H9 (cell line): ENCODE results near the gene ABCG4. TPM values are rescaled to one million over a fixed set of nuclear protein-coding genes. Genes with fewer than 3 reads are reported as not detected.
"Not testable (repeated sequence)": the region's sequence is repeated elsewhere in the genome, so short reads cannot be mapped to it uniquely, and the experiment has no call there.

Experiments used
- DNase-seq: peaks from one replicate; pipeline ENCODE4 v3.0.0-alpha.2; 2017
- H2AFZ ChIP-seq: one replicate; pipeline ENCODE4 v1.6.1; 2013; ENCODE audit warnings: mild to moderate bottlenecking, low read length, control low read depth, moderate library complexity
- H2AK5ac ChIP-seq: 2 replicates; pipeline ENCODE4 v1.6.1; 2013; ENCODE audit warnings: low read length, control low read depth, mixed read lengths; ENCODE audit not compliant: insufficient read length
- H2BK120ac ChIP-seq: one replicate; pipeline ENCODE4 v1.6.1; 2013; ENCODE audit warnings: low read depth, mild to moderate bottlenecking, low read length, control low read depth, inconsistent platforms; ENCODE audit not compliant: poor library complexity, severe bottlenecking
- H2BK12ac ChIP-seq: 2 replicates; pipeline ENCODE4 v1.6.1; 2013; ENCODE audit warnings: low read length, control low read depth, mixed read lengths, low read depth; ENCODE audit not compliant: insufficient read length
- H2BK15ac ChIP-seq: 2 replicates; pipeline ENCODE4 v1.6.1; 2013; ENCODE audit warnings: low read depth, low read length, control low read depth
- H2BK20ac ChIP-seq: one replicate; pipeline ENCODE4 v1.6.1; 2013; ENCODE audit warnings: low read depth, mild to moderate bottlenecking, low read length, control low read depth, inconsistent platforms; ENCODE audit not compliant: poor library complexity, severe bottlenecking
- H2BK5ac ChIP-seq: 2 replicates; pipeline ENCODE4 v1.6.1; 2013; ENCODE audit warnings: low read length, control low read depth, mixed read lengths; ENCODE audit not compliant: insufficient read length
- H3K14ac ChIP-seq: 2 replicates; pipeline ENCODE4 v1.6.1; 2013; ENCODE audit warnings: low read length, control low read depth; ENCODE audit not compliant: insufficient read depth
- H3K18ac ChIP-seq: 2 replicates; pipeline ENCODE4 v1.6.1; 2013; ENCODE audit warnings: low read depth, mild to moderate bottlenecking, mixed read lengths, low read length, control low read depth; ENCODE audit not compliant: insufficient read length
- H3K23ac ChIP-seq: 2 replicates; pipeline ENCODE4 v1.6.1; 2013; ENCODE audit warnings: low read length, control low read depth, mixed read lengths, low read depth; ENCODE audit not compliant: insufficient read length
- H3K23me2 ChIP-seq: 2 replicates; pipeline ENCODE4 v1.6.1; 2013; ENCODE audit warnings: low read depth, mild to moderate bottlenecking, mixed read lengths, low read length, control low read depth; ENCODE audit not compliant: insufficient read length, poor library complexity, severe bottlenecking
- H3K27ac ChIP-seq: 2 replicates; pipeline ENCODE4 v1.5.1; 2013; ENCODE audit warnings: low read length, control low read depth, mixed read lengths, low read depth; ENCODE audit not compliant: insufficient read length
- H3K27me3 ChIP-seq: 2 replicates; pipeline ENCODE4 v1.6.1; 2013; ENCODE audit warnings: low read length, control low read depth, inconsistent platforms; ENCODE audit not compliant: insufficient read depth
- H3K4ac ChIP-seq: 2 replicates; pipeline ENCODE4 v1.6.1; 2013; ENCODE audit warnings: low read depth, mild to moderate bottlenecking, control low read depth, inconsistent platforms, low read length, moderate library complexity
- H3K4me1 ChIP-seq: 2 replicates; pipeline ENCODE4 v1.6.1; 2013; ENCODE audit warnings: low read length, control low read depth, inconsistent platforms; ENCODE audit not compliant: insufficient read depth
- H3K4me2 ChIP-seq: 2 replicates; pipeline ENCODE4 v1.6.1; 2013; ENCODE audit warnings: low read length, control low read depth, mixed read lengths; ENCODE audit not compliant: insufficient read length, insufficient read depth
- H3K56ac ChIP-seq: 2 replicates; pipeline ENCODE4 v1.6.1; 2013; ENCODE audit warnings: low read depth, mild to moderate bottlenecking, mixed read lengths, low read length, control low read depth; ENCODE audit not compliant: insufficient read length
- H3K79me1 ChIP-seq: 2 replicates; pipeline ENCODE4 v1.6.1; 2013; ENCODE audit warnings: low read depth, mild to moderate bottlenecking, moderate library complexity, low read length, control low read depth, inconsistent platforms; ENCODE audit not compliant: insufficient read depth, poor library complexity, severe bottlenecking
- H3K79me2 ChIP-seq: 2 replicates; pipeline ENCODE4 v1.6.1; 2013; ENCODE audit warnings: low read length, control low read depth, inconsistent platforms; ENCODE audit not compliant: insufficient read depth
- H3K9ac ChIP-seq: 2 replicates; pipeline ENCODE4 v1.6.1; 2013; ENCODE audit warnings: low read length, control low read depth, mixed read lengths; ENCODE audit not compliant: insufficient read length; ENCODE audit errors: extremely low read depth
- H3K9me3 ChIP-seq: one replicate; pipeline ENCODE4 v1.6.1; 2013; ENCODE audit warnings: low read depth, low read length, inconsistent platforms; ENCODE audit not compliant: control insufficient read depth
- H3T11ph ChIP-seq: one replicate; pipeline ENCODE4 v1.6.1; 2013; ENCODE audit warnings: mild to moderate bottlenecking, low read length, control low read depth, inconsistent platforms
- H4K20me1 ChIP-seq: one replicate; pipeline ENCODE4 v1.6.1; 2013; ENCODE audit not compliant: control insufficient read depth, insufficient read length, insufficient read depth
- H4K5ac ChIP-seq: 2 replicates; pipeline ENCODE4 v1.6.1; 2013; ENCODE audit warnings: low read depth, mild to moderate bottlenecking, mixed read lengths, low read length, control low read depth; ENCODE audit not compliant: insufficient read length
- H4K8ac ChIP-seq: replicated peaks from 2 replicates; pipeline ENCODE4 v1.6.1; 2013; ENCODE audit warnings: low read length, control low read depth, mixed read lengths, low read depth; ENCODE audit not compliant: insufficient read length
- H4K91ac ChIP-seq: 2 replicates; pipeline ENCODE4 v1.6.1; 2013; ENCODE audit warnings: low read depth, mild to moderate bottlenecking, moderate library complexity, mixed read lengths, low read length, control low read depth; ENCODE audit not compliant: insufficient read length
- H3K27ac Mint-ChIP-seq, 3 experiments: 2 replicates in 2 of 3; 3 replicates in 1 of 3; pipeline ENCODE4 v1.8.0; 2020 to 2021; ENCODE audit warnings: mixed read lengths in 3 of 3, mild to moderate bottlenecking in 1 of 3, moderate library complexity in 1 of 3
- H3K27me3 Mint-ChIP-seq: 2 replicates; pipeline ENCODE4 v1.8.0; 2021; ENCODE audit warnings: low read depth, mild to moderate bottlenecking, moderate library complexity, mixed read lengths
- H3K36me3 Mint-ChIP-seq, 3 experiments: 2 replicates in 2 of 3; 3 replicates in 1 of 3; pipeline ENCODE4 v1.8.0; 2020 to 2021; ENCODE audit warnings: low read depth in 3 of 3, mixed read lengths in 3 of 3; ENCODE audit not compliant: insufficient read depth in 1 of 3
- H3K4me1 Mint-ChIP-seq, 2 experiments: 2 replicates each; pipeline ENCODE4 v1.8.0; 2020; ENCODE audit warnings: mixed read lengths in 2 of 2
- H3K4me3 Mint-ChIP-seq, 2 experiments: 2 replicates in 1 of 2; 3 replicates in 1 of 2; pipeline ENCODE4 v1.8.0; 2020 to 2021; ENCODE audit warnings: mild to moderate bottlenecking in 2 of 2, mixed read lengths in 2 of 2, moderate library complexity in 1 of 2
- H3K9me3 Mint-ChIP-seq, 2 experiments: 2 replicates in 1 of 2; 3 replicates in 1 of 2; pipeline ENCODE4 v1.8.0; 2020; ENCODE audit warnings: mild to moderate bottlenecking in 2 of 2, mixed read lengths in 2 of 2, moderate library complexity in 1 of 2
- WGBS: extraction: QIAGEN DNeasy Blood & Tissue Kit; methylation state at CpG from one replicate; pipeline ENCODE4 v1.1.7; 2013; ENCODE audit warnings: missing lambda C conversion rate, low lambda C conversion rate, mixed read lengths; ENCODE audit not compliant: insufficient read length; ENCODE audit errors: extremely low coverage; 5-methylcytosine and 5-hydroxymethylcytosine counted together
- total RNA-seq: library from RNA; stranded (reverse); gene quantifications from 2 replicates; pipeline ENCODE4 v1.2.1, GENCODE V29; 2021
- TF ChIP-seq, protein P1 (sequence below): fragments of 200-600 bp; sonication (generic); conservative IDR thresholded peaks from 3 replicates; pipeline ENCODE4 v1.8.0; 2021; ENCODE audit warnings: antibody characterized with exemption, mild to moderate bottlenecking

The ABCG4 gene
- total RNA-seq, 1 experiment from 2014 or later: 1.2 TPM

DNA sequence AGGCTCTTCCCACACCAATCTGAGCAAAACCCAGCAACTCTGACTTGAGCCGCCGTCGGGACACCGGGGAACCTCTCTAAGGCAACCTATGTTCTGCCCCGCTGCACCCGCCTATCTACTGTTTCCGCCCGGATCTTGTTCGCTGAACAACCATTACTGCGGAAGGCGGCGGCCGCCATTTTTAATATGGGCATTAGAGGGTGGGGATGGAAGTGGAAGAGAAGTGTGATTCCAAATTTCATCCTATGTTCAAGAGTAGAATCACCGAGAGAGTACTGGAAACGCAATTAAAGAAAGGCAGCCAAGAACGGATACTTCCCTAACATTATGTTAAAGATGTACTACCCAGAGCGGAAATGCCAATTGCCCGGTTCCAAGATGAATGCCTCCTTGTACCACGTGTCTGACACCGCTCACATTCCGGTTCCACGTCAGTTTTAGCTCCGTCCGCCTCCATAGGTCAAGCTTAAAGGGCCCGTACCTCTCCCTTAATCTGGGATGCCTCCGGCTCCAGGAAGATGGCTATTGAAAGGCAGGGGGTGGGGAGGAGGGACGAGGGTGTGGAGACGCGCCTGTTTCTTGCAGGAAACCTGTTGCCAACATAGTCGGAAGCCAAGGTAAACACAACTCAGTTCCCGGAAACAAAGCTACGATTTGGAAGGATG lies 47.0 kb upstream of the ABCG4 start, which contains the start of gene DPAGT1:
DPAGT1 (minus strand) TSS at position 95 of the 665 bp plus-strand sequence. CDS start 198 bp downstream, outside the sequence.
- H3K27ac ChIP-seq: peak within 1 kb of the TSS; percentile 81
- TF ChIP-seq, protein P1, sequence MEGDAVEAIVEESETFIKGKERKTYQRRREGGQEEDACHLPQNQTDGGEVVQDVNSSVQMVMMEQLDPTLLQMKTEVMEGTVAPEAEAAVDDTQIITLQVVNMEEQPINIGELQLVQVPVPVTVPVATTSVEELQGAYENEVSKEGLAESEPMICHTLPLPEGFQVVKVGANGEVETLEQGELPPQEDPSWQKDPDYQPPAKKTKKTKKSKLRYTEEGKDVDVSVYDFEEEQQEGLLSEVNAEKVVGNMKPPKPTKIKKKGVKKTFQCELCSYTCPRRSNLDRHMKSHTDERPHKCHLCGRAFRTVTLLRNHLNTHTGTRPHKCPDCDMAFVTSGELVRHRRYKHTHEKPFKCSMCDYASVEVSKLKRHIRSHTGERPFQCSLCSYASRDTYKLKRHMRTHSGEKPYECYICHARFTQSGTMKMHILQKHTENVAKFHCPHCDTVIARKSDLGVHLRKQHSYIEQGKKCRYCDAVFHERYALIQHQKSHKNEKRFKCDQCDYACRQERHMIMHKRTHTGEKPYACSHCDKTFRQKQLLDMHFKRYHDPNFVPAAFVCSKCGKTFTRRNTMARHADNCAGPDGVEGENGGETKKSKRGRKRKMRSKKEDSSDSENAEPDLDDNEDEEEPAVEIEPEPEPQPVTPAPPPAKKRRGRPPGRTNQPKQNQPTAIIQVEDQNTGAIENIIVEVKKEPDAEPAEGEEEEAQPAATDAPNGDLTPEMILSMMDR: no peak; the same call in 2 of the 3 replicates
- no peak within 1 kb of the TSS for H3T11ph ChIP-seq
- H2BK20ac ChIP-seq: no peak within 1 kb of the TSS
- H2BK5ac ChIP-seq: peak within 1 kb of the TSS; percentile 27
- H3K27me3 Mint-ChIP-seq: peaks cover 3% of the 10 kb centered on the region; the same call in 1 of the 2 replicates
- H2BK15ac ChIP-seq: no peak within 1 kb of the TSS
- peak within 1 kb of the TSS; percentile 89 for H3K9ac ChIP-seq
- H3K56ac ChIP-seq: no peak within 1 kb of the TSS
- no peak within 1 kb of the TSS for H4K8ac ChIP-seq
- peak within 1 kb of the TSS; percentile 96 for H2AFZ ChIP-seq
- H3K9me3 Mint-ChIP-seq: no peaks in the 10 kb centered on the region; a peak in 1 of 5 replicates
- DNase-seq: peak; percentile 97
- H3K79me1 ChIP-seq: no peaks in the 10 kb centered on the region
- H3K4ac ChIP-seq: no peak within 1 kb of the TSS; the same call in 1 of the 2 replicates
- H2BK12ac ChIP-seq: no peak within 1 kb of the TSS
- H2BK120ac ChIP-seq: no peak within 1 kb of the TSS
- peak within 1 kb of the TSS; percentile 85 to 91 for H3K4me3 Mint-ChIP-seq
- H3K4me1 ChIP-seq: peaks cover 2% of the 10 kb centered on the region; the same call in 1 of the 2 replicates
- peak within 1 kb of the TSS; percentile 97 for H3K18ac ChIP-seq
- whole genome bisulfite sequencing: no CpG with 5 or more reads among the region's 32 CpGs
- peak within 1 kb of the TSS; percentile 88; the same call in 1 of the 2 replicates for H3K14ac ChIP-seq
- H3K27me3 ChIP-seq: no peaks in the 10 kb centered on the region
- no peak within 1 kb of the TSS for H4K91ac ChIP-seq
- H2AK5ac ChIP-seq: no peak within 1 kb of the TSS
- no peaks in the 10 kb centered on the region; the same call in 1 of the 2 replicates for H3K79me2 ChIP-seq
- H3K36me3 Mint-ChIP-seq: peaks cover 20 to 26% (median 23%) of the 10 kb centered on the region in 3 experiments; a peak in 6 of 7 replicates
- H3K27ac Mint-ChIP-seq: peak within 1 kb of the TSS; percentile 99 to 100 (median 100)
- H3K9me3 ChIP-seq: no peaks in the 10 kb centered on the region
- no peak within 1 kb of the TSS for H3K23ac ChIP-seq
- no peaks in the 10 kb centered on the region for H4K20me1 ChIP-seq
- peaks cover 19% of the 10 kb centered on the region for H3K23me2 ChIP-seq
- H3K4me1 Mint-ChIP-seq: peaks cover 25 to 28% of the 10 kb centered on the region in 2 experiments
- peak within 1 kb of the TSS; percentile 25 for H4K5ac ChIP-seq
- H3K4me2 ChIP-seq: peak within 1 kb of the TSS; percentile 91

DNA sequence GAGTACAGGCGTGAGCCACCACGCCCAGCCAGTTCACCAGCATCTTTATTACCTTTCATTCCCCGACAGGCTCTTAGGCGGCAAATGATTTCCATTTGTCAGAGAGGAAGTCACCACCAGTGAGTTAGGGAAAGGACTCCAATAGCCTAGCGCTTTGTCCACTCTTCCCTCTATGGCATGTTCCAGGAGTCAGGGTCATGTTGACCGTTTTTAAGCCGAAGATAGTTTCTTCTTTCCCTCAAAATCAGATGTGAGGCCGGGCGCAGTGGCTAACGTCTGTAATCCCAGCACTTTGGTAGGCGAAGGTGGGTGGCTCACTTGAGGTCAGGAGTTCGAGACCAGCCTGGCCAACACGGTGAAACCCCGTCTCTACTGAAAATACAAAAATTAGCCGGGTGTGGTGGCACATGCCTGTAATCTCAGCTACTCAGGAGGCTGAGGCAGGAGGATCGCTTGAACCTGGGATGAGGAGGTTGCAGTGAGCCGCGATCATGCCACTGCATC lies 45.6 kb upstream of the ABCG4 start:
- Mint-ChIP-seq H3K4me3 (peak overlapping the region; percentile 85 to 91), H3K36me3 (peaks cover 10 to 13% (median 11%) of the 10 kb centered on the region in 3 experiments; a peak in 6 of 7 replicates), H3K27ac (peak overlapping the region; percentile 54 to 100 (median 100); a peak in 5 of 7 replicates), H3K4me1 (peaks cover 26 to 29% of the 10 kb centered on the region in 2 experiments)
- H3K27ac ChIP-seq, H4K91ac ChIP-seq, H3K4me2 ChIP-seq, H3T11ph ChIP-seq, H2AFZ ChIP-seq, H4K5ac ChIP-seq, H3K56ac ChIP-seq, H4K20me1 ChIP-seq, H2BK20ac ChIP-seq, H3K9ac ChIP-seq, H3K18ac ChIP-seq, H3K27me3 Mint-ChIP-seq, H3K4ac ChIP-seq, DNase-seq, H2AK5ac ChIP-seq, H2BK15ac ChIP-seq, H3K23ac ChIP-seq, H2BK12ac ChIP-seq, H2BK5ac ChIP-seq, H4K8ac ChIP-seq, H3K14ac ChIP-seq, H3K9me3 ChIP-seq, H2BK120ac ChIP-seq, H3K4me1 ChIP-seq, H3K79me1 ChIP-seq, H3K79me2 ChIP-seq, H3K9me3 Mint-ChIP-seq, H3K27me3 ChIP-seq: not testable (repeated sequence)
- WGBS: no CpG with 5 or more reads among the region's 18 CpGs
- H3K23me2 ChIP-seq: peaks cover 25% of the 10 kb centered on the region
